Activated naive CD4-positive, alpha-beta T cell (primary cell): ENCODE results near the gene CCDC86.

Experiments used
- DNase-seq, 4 experiments: peaks; one replicate each; lab custom pipeline; 2025; lab: John Stamatoyannopoulos, UW

Gene CCDC86

GRCh38 chr11:60868682-60869450 is 27.0 kb downstream of the CCDC86 start:
- no peak for DNase-seq

- DNase-seq, result no peak
Observed at GRCh38 chr11:60869451-60869825, 27.5 kb downstream of the CCDC86 start.

GRCh38 chr11:60870276-60870675 is 28.4 kb downstream of the CCDC86 start:
- no peak for DNase-seq

GRCh38 chr11:60870733-60871377 is 28.9 kb downstream of the CCDC86 start:
- no peak for DNase-seq

GRCh38 chr11:60871378-60872061 is 29.6 kb downstream of the CCDC86 start:
- DNase-seq, result no peak

GRCh38 chr11:60872124-60872960 is 30.4 kb downstream of the CCDC86 start:
- DNase-seq, result no peak

GRCh38 chr11:60872961-60873524 is 31.1 kb downstream of the CCDC86 start:
- DNase-seq, result no peak

- DNase-seq, result no peak
Observed at GRCh38 chr11:60873533-60873932, 31.6 kb downstream of the CCDC86 start.

- no peak for DNase-seq
Observed at GRCh38 chr11:60874421-60875365, 32.8 kb downstream of the CCDC86 start.

GRCh38 chr11:60875366-60876167 is 33.7 kb downstream of the CCDC86 start:
- DNase-seq, result no peak

GRCh38 chr11:60876168-60876485 is 34.2 kb downstream of the CCDC86 start:
- DNase-seq, result no peak

- no peak for DNase-seq
Observed at GRCh38 chr11:60878245-60879101, 36.6 kb downstream of the CCDC86 start.

- no peak for DNase-seq
Observed at GRCh38 chr11:60879104-60879503, 37.2 kb downstream of the CCDC86 start.

GRCh38 chr11:60879971-60880588 is 38.2 kb downstream of the CCDC86 start:
- DNase-seq, result no peak

- no peak for DNase-seq
Observed at GRCh38 chr11:60880643-60881282, 38.9 kb downstream of the CCDC86 start.

GRCh38 chr11:60887556-60887955 is 45.6 kb downstream of the CCDC86 start:
- no peak for DNase-seq

- DNase-seq, result no peak
Observed at GRCh38 chr11:60889869-60890311, 48.0 kb downstream of the CCDC86 start.

GRCh38 chr11:60890696-60891095 is 48.8 kb downstream of the CCDC86 start:
- DNase-seq, result no peak
